ENCODE results near the gene ANKRD24.

GRCh38 chr19:4185413-4186086 is 3.1 kb downstream of the ANKRD24 start:
- TF ChIP-seq CTCF (IDR thresholded peaks at IDR 0.05) = no peak
- TF ChIP-seq POLR2A (IDR thresholded peaks at IDR 0.05) = no peak

All from testis (tissue), 2 donors.